ENCODE measurements around the gene LINGO3. TPM values are rescaled to one million over a fixed set of nuclear protein-coding genes. Genes with fewer than 3 reads are reported as not detected.

The LINGO3 gene
- total RNA-seq, 4 donors from 2014 or later = not detected

DNA sequence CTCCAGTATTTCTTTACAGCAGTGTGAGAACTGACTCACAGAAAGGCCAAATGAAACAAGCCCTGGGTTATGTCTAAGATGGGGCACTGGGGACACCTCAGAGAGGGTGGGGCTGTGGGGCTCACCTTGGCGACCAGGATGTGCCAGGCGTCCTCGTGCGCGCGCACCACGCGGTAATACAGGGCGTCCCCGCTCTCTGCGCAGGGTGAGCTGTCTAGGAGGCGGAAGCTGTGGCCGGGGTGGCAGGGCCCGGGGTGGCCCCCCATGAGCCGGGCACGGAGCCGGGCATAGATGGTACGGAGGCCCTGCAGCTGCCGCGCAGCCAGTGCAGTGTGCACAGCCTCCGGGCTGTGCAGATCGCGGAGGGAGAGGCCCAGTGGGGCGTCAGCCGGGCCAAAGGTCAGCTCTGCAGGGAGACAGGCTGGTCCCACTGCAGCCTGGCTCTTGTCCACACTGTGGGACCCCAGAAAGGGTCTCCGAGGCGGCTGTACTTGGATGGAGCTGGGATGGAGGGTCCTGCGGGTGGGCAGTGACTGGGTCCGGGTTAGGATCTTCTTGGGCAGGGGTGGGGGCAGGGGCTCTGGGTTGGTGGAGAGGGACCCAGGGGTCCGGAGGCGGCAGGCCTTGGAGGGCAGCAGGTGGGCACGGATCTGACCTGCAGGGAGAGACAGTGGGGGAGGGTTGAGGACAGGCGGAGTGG is 29.3 kb downstream of the LINGO3 start:
- TF ChIP-seq, protein P1, sequence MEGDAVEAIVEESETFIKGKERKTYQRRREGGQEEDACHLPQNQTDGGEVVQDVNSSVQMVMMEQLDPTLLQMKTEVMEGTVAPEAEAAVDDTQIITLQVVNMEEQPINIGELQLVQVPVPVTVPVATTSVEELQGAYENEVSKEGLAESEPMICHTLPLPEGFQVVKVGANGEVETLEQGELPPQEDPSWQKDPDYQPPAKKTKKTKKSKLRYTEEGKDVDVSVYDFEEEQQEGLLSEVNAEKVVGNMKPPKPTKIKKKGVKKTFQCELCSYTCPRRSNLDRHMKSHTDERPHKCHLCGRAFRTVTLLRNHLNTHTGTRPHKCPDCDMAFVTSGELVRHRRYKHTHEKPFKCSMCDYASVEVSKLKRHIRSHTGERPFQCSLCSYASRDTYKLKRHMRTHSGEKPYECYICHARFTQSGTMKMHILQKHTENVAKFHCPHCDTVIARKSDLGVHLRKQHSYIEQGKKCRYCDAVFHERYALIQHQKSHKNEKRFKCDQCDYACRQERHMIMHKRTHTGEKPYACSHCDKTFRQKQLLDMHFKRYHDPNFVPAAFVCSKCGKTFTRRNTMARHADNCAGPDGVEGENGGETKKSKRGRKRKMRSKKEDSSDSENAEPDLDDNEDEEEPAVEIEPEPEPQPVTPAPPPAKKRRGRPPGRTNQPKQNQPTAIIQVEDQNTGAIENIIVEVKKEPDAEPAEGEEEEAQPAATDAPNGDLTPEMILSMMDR (IDR thresholded peaks at IDR 0.05; ENCODE audit: low read depth) = no peak

DNA sequence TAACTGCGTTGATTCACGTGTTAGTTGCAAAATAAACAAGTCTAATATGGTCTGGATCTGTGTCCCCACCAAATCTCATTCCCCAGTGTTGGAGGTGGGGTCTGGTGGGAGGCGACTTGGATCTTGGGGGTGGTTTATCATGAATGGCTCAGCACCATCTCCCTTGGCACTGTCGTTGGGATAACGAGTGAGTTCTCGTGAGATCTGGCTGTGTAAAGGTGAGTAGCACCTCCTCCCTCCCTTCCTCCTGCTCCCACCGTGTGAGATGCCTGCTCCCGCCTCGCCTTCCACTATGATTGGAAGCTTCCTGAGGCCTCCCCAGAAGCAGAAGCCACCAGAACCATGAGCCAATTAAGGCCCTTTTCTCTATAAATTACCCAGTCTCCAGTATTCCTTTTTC is 30.8 kb downstream of the LINGO3 start:
- TF ChIP-seq, protein P1 (IDR thresholded peaks at IDR 0.05; ENCODE audit: low read depth) = no peak

DNA sequence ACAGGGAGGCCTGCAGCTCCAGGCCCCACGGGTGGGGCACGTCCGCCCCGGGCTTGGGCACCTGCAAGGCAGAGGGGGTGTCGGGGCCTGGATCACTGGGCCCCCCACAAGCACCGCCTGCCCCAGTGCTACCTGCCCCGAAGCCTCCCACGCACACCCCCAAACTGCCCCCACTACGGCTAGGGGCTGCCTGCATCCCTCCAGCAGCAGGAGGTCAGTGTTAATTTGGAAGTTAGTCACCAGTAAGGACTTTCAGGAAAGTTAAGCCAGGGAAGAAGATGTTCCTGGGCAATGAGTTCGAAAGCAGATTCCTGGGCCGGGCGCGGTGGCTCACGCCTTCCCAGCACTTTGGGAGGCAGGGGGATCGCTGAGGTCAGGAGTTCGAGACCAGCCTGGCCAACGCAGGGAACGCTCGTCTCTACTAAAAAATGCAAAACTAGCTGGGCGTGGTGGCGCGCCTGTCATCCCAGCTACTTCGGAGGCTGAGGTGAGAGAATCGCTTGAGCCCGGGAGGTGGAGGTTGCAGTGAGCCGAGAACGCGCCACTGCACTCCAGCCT is 31.4 kb downstream of the LINGO3 start:
- TF ChIP-seq, protein P1 (IDR thresholded peaks at IDR 0.05; ENCODE audit: low read depth) = no peak

DNA sequence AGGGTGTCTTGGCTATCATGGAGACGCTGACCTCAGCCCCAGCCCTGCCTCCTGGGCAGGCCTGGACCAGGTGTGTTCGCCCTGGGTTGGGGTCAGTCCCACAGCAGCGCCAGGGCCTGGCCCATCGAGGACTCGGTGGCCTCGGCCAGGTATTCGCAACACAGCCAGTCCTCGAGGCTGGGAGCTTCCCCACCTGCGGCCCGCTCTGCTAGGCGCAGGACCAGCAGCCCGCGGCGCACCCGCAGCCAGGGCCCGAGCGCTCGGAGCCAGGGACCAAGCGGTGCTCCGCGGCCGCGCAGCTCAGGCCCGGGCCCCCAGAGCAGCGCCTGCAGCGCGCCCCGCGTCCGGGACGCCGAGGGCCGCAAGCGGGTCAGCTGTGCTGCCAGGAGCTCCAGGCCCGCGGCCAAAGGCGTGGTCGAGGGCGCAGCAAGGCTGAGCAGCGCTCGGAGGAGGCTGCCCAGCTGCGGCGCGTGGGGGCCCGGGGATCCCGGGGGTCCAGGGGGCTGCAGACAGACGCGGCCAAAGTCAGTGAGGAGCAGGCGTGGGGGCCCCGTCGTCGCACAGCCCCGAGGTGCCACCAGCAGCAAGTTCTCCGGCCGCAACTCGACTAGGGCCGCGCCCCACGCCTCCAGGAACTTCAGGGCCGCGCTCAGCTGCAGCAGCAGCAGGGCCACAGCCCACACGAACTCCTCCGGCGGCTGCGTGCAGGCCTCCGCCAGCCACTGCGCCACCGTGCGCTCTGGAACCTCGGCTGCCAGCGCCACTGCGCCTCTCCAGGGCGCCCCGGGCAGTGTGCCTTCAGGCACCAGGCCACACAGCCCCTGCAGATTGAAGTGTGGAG is 32.1 kb downstream of the LINGO3 start:
- TF ChIP-seq, protein P1 (IDR thresholded peaks at IDR 0.05; ENCODE audit: low read depth) = no peak

DNA sequence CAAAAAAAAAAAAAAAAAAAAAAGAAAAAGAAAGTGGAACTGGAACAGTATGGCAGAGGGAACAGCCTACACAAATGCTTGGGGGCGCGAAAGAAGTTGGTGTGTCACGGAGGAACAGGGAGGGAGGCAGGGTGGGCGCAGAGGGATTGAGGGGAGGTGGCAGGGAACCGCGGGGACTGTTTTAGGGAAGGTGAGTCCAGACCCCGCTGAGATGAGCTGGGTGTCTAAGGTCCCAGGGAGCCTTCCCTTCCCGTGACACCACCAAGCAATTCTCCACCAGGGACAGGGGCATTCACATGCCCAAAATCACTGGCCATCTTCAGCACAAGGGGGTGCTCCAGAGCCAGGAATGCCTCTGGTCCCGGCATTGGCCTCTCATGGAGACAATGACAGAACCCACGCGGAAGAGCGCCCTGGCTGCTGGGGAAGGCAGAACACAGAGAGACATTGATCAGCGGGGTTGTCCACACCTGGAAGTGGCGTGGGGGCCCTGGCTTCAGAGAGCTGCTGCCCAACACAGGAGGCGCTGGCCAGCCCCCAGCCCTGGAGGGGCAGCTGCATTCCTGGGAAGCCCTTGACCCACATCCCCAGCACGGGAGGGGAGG is 32.9 kb downstream of the LINGO3 start:
- TF ChIP-seq, protein P1 (IDR thresholded peaks at IDR 0.05; ENCODE audit: low read depth) = no peak

DNA sequence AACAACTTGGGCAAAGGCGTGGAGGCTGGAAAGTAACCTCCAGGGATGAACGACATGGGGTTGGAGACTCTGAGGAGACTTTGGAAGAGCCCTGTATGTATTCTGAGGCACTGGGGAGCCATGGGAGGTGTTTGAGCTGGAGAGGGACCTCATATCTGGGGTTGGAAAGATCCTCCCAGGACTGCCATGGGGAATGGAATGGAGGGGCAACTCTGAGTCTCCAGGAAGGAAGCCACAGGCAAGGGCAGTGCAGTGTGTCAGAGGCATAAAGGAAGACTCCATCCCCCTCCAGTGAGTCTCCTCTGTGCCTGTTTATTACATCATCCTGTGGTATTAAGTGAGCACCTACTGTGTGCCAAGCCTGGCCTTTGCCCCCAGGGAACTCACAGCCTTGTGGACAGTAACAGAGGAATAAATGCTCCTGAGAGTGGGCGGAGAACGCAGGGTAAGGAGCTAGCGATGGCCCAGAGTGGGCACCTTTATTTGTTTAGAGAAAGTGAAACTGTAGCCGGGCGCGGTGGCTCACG is 33.7 kb downstream of the LINGO3 start:
- TF ChIP-seq, protein P1 (IDR thresholded peaks at IDR 0.05; ENCODE audit: low read depth) = no peak

Data from subcutaneous adipose tissue (tissue), 4 donors.